HCT116 (cell line): ENCODE data around the gene OR10T2. TPM values are rescaled to one million over a fixed set of nuclear protein-coding genes. Genes with fewer than 3 reads are reported as not detected.
"Not testable (repeated sequence)": the region's sequence is repeated elsewhere in the genome, so short reads cannot be mapped to it uniquely, and the experiment has no call there.

ENCODE experiments used
- ATAC-seq: fragments of 200-7000 bp; cut with Tn5 transposase; 2 replicates; pipeline ENCODE4 v1.9.1; 2020; ENCODE audit warnings: mild to moderate bottlenecking, moderate library complexity
- BruUV-seq: library from RNA; stranded (reverse); fragments of 400-500 nt; replicated peaks from 2 replicates; lab custom pipeline; 2021; lab: Mats Ljungman, UMichigan
- CTCF ChIA-PET: fragments of 300-600 bp; sonication (Branson Sonifier 250); formaldehyde crosslinking; loops from one replicate; lab custom pipeline; 2021; ENCODE audit warnings: antibody characterized with exemption; lab: Charles Lee
- POLR2A ChIA-PET: fragments of 300-600, 350-600 bp; sonication (Branson Sonifier 250); formaldehyde crosslinking; loops from one replicate; lab custom pipeline; 2021; ENCODE audit warnings: antibody characterized with exemption; lab: Charles Lee
- RAD21 ChIA-PET, 2 experiments: fragments of 300-600 bp; sonication (Branson Sonifier 250); formaldehyde crosslinking; loops; one replicate each; lab custom pipeline; 2023; ENCODE audit warnings: low total read pairs in 2 of 2; ENCODE audit not compliant: uncharacterized antibody in 2 of 2, unreplicated experiment in 2 of 2, low non-redundant PET in 1 of 2; lab: Charles Lee
- DNase-seq: peaks from one replicate; pipeline ENCODE4 v3.0.0-alpha.2; 2010; ENCODE audit warnings: low read depth, low spot score
- H2AFZ ChIP-seq: fragments of 200-600 bp; shearing (Covaris generic), sonication (generic); 2 replicates; pipeline ENCODE4 v1.6.1; 2017; ENCODE audit warnings: low read depth, mixed run types, mixed read lengths, antibody characterized with exemption, low read length; ENCODE audit not compliant: poor library complexity, severe bottlenecking
- H3K27ac ChIP-seq: 2 replicates; pipeline ENCODE4 v1.5.1; 2012; ENCODE audit warnings: low read depth, low read length
- H3K27me3 ChIP-seq: fragments of 200-600 bp; sonication (generic); 2 replicates; pipeline ENCODE4 v1.6.1; 2016; ENCODE audit warnings: mixed run types, low read length, mixed read lengths; ENCODE audit not compliant: insufficient read depth
- H3K36me3 ChIP-seq, 2 experiments: fragments of 200-500 bp in 1 of 2; fragments of 200-600 bp in 1 of 2; sonication (Bioruptor generic) in 1 of 2; sonication (generic) in 1 of 2; 2 replicates each; pipeline versions ENCODE4 v1.5.1 to v1.6.1; 2014 to 2016; ENCODE audit warnings: low read length in 2 of 2, inconsistent platforms in 1 of 2, mixed read lengths in 1 of 2, mixed run types in 1 of 2; ENCODE audit not compliant: insufficient read depth in 2 of 2, control insufficient read depth in 1 of 2
- H3K4me1 ChIP-seq, 2 experiments: fragments of 200-600 bp in 1 of 2; sonication (generic) in 1 of 2; 2 replicates each; pipeline versions ENCODE4 v1.5.1 to v1.6.1; 2012 to 2017; ENCODE audit warnings: low read length in 2 of 2, inconsistent platforms in 1 of 2, mild to moderate bottlenecking in 1 of 2, mixed read lengths in 1 of 2, mixed run types in 1 of 2, moderate library complexity in 1 of 2; ENCODE audit not compliant: insufficient read depth in 2 of 2, control insufficient read depth in 1 of 2
- H3K4me2 ChIP-seq: fragments of 200-600 bp; sonication (generic); 2 replicates; pipeline ENCODE4 v1.6.1; 2017; ENCODE audit warnings: mixed run types, low read length, mixed read lengths
- H3K4me3 ChIP-seq, 2 experiments: fragments of 200-600 bp in 1 of 2; sonication (generic) in 1 of 2; replicated peaks in 1 of 2; 2 replicates each; pipeline ENCODE4 v1.5.1; 2011 to 2016; ENCODE audit warnings: low read length in 2 of 2, control low read depth in 1 of 2, low read depth in 1 of 2, mild to moderate bottlenecking in 1 of 2, mixed read lengths in 1 of 2, mixed run types in 1 of 2
- H3K79me2 ChIP-seq: fragments of 200-600 bp; sonication (generic); 2 replicates; pipeline ENCODE4 v1.6.1; 2017; ENCODE audit warnings: mild to moderate bottlenecking, mixed run types, low read length, moderate library complexity, mixed read lengths; ENCODE audit not compliant: insufficient read depth
- H3K9ac ChIP-seq: fragments of 200-600 bp; sonication (generic); 2 replicates; pipeline ENCODE4 v1.6.1; 2016; ENCODE audit warnings: low read length, mixed read lengths
- H3K9me2 ChIP-seq: fragments of 200-600 bp; sonication (generic), shearing (Covaris generic); 2 replicates; pipeline ENCODE4 v1.6.1; 2017; ENCODE audit warnings: mixed run types, mild to moderate bottlenecking, moderate library complexity; ENCODE audit not compliant: insufficient read depth
- H3K9me3 ChIP-seq, 2 experiments: fragments of 200-500 bp in 1 of 2; fragments of 200-600 bp in 1 of 2; sonication (Bioruptor generic) in 1 of 2; sonication (generic) in 1 of 2; 2 replicates each; pipeline ENCODE4 v1.6.1; 2014 to 2017; ENCODE audit warnings: low read length in 2 of 2, mixed read lengths in 2 of 2, inconsistent platforms in 1 of 2, low read depth in 1 of 2, mild to moderate bottlenecking in 1 of 2, mixed run types in 1 of 2, moderate library complexity in 1 of 2; ENCODE audit not compliant: control insufficient read depth in 1 of 2, insufficient read depth in 1 of 2
- H4K20me1 ChIP-seq: fragments of 200-600 bp; sonication (generic), shearing (Covaris generic); 2 replicates; pipeline ENCODE4 v1.6.1; 2017; ENCODE audit warnings: mixed run types, mild to moderate bottlenecking, moderate library complexity; ENCODE audit not compliant: insufficient read depth
- CEBPB ChIP-seq: IDR thresholded peaks from 2 replicates; pipeline ENCODE4 v1.6.1; 2012; ENCODE audit warnings: low read depth
- ELF1 ChIP-seq: IDR thresholded peaks from 2 replicates; pipeline ENCODE4 v1.6.1; 2012; ENCODE audit warnings: low read depth, borderline replicate concordance
- intact Hi-C: fragments of 100-400 bp; cut with micrococcal nuclease; formaldehyde crosslinking; loops from 2 replicates; pipeline ENCODE4 v1.10.0; 2022
- total RNA-seq: library from RNA; stranded (reverse); gene quantifications from one replicate; pipeline ENCODE4 v1.2.1, GENCODE V29; 2021; ENCODE audit not compliant: unreplicated experiment

OR10T2 gene
- total RNA-seq, 1 experiment from 2014 or later, result not detected

DNA sequence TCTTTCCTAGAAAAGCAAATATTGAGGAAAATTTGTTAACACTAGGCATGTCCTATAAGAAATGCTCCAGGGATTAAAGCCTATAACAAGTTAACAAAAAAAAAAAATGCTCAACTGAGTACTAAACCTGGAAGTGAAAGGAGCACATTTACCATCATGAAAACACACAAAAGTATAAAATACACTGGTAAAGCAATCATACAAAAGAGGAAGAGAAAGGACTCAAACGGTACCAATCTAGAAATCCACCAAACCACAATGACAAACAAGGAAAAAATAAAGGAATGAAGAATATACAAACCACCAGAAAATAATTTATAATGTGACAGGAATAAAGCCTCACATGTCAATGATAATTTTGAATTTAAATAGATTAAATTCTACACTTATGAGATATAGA lies 24.4 kb downstream of the OR10T2 start:
- ATAC-seq, result no peak

DNA sequence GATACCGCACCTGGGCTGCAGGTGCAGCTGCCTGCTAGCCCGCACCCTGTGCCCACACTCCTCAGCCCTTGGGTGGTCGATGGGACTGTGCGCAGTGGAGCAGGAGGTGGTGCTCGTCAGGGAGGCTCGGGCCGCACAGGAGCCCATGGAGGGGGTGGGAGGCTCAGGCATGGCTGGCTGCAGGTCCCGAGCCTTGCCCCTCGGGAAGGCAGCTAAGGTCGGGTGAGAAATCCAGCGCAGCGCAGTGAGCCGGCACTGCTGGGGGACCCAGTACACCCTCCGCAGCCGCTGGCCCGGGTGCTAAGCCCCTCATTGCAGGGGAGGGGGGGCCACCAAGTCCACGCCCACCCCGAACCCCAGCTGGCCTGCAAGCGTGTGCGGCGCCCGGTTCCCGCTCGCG lies 25.2 kb downstream of the OR10T2 start:
- H3K27ac ChIP-seq, H3K9me3 ChIP-seq, ATAC-seq, H3K9me2 ChIP-seq, H2AFZ ChIP-seq, H3K9ac ChIP-seq, CTCF ChIA-PET, H3K27me3 ChIP-seq, H4K20me1 ChIP-seq, BruUV-seq, H3K79me2 ChIP-seq, intact Hi-C loops, H3K36me3 ChIP-seq, H3K4me3 ChIP-seq, H3K4me1 ChIP-seq, POLR2A ChIA-PET, H3K4me2 ChIP-seq, DNase-seq, RAD21 ChIA-PET: not testable (repeated sequence)

More for the DNA sequence above, 24.4 kb downstream of the OR10T2 start:
- no TSS peak for BruUV-seq
- no peak overlapping the region for H3K27ac ChIP-seq
- no peak for TF ChIP-seq ELF1
- TF ChIP-seq CEBPB, result no peak
- no peaks in the 10 kb centered on the region for H4K20me1 ChIP-seq
- H3K9me2 ChIP-seq, result no peaks in the 10 kb centered on the region
- no peak overlapping the region for H2AFZ ChIP-seq
- H3K4me3 ChIP-seq, result no peak overlapping the region
- ChIA-PET CTCF (no interaction called here), RAD21 (no interaction called here), POLR2A (no interaction called here)
- no peaks in the 10 kb centered on the region for H3K79me2 ChIP-seq
- no peaks in the 10 kb centered on the region; the same call in 1 of the 2 replicates for H3K27me3 ChIP-seq
- DNase-seq, result no peak
- intact Hi-C loops, result no loop called here
- no peaks in the 10 kb centered on the region for H3K9me3 ChIP-seq
- H3K4me1 ChIP-seq, result no peaks in the 10 kb centered on the region
- no peak overlapping the region for H3K9ac ChIP-seq
- no peak overlapping the region for H3K4me2 ChIP-seq
- no peaks in the 10 kb centered on the region for H3K36me3 ChIP-seq
